ENCODE measurements around the gene GPT2. TPM values are rescaled to one million over a fixed set of nuclear protein-coding genes. Genes with fewer than 3 reads are reported as not detected.
A peak's percentile ranks its signal among the peaks of the same experiment; 100 is the strongest.

GPT2 gene
- total RNA-seq (2014; rRNA removed) (19.4 and 22.0 TPM in 2 replicates), Bru-seq, nascent RNA (percentile 69 among the genes with signal in this experiment), BruChase-seq, experiment 1, labeled RNA remaining after a 6-hour chase (percentile 74 among the genes with signal in this experiment), BruChase-seq, experiment 2, labeled RNA remaining after a 2-hour chase (percentile 79 among the genes with signal in this experiment)
- long read RNA-seq, transcript GPT2-205 (3 exons, 3,205 nt) = minor isoform, 6 of 202 reads
- long read RNA-seq, transcript GPT2-201 (12 exons, 3,984 nt) = major isoform, 115 of 202 reads
- long read RNA-seq, partial matches to known transcripts = 62 of 202 reads
- long read RNA-seq, other reads (novel, unspliced or antisense) = 18 of 202 reads

GRCh38 chr16:46883690-46884512, at the start of gene GPT2:
Gene GPT2, plus strand, starts transcription at chr16:46884362. Its CDS starts 354 bp downstream, at chr16:46884716.
- peak; percentile 97 for ATAC-seq
- Histone ChIP-seq H3K36me3 (ENCODE audit: low read depth, low read length) (no peaks in the 10 kb centered on the region), H2AFZ (ENCODE audit: low read length) (peak within 1 kb of the TSS; percentile 88), H3K4me2 (ENCODE audit: low read length) (peak within 1 kb of the TSS; percentile 99), H3F3A (ENCODE audit: low read length, unreplicated experiment) (no peaks in the 10 kb centered on the region), H3K9ac (ENCODE audit: low read length) (peak within 1 kb of the TSS; percentile 70), H3K9me2 (replicated peaks; ENCODE audit: low read length) (no peaks in the 10 kb centered on the region), H3K79me2 (ENCODE audit: low read length) (peaks cover 25% of the 10 kb centered on the region), H3K27me3 (ENCODE audit: low read length) (no peaks in the 10 kb centered on the region), H3K27ac (ENCODE audit: low read length) (no peak within 1 kb of the TSS), H3K4me3 (ENCODE audit: low read length) (peak within 1 kb of the TSS; percentile 89), H3K4me1 (ENCODE audit: insufficient read depth, low read length) (peaks cover 16% of the 10 kb centered on the region), H3K9me3 (ENCODE audit: low read length) (no peaks in the 10 kb centered on the region), H4K20me1 (ENCODE audit: low read length) (no peaks in the 10 kb centered on the region)
- no TSS peak for BruUV-seq (replicated peaks)
- ChIA-PET POLR2A (ENCODE audit: unreplicated experiment) (no interaction called here), CTCF (interaction anchor here (0.5 to 0.9 kb wide), 4 partner anchors 25 to 1453 kb away, joined by 3 to 13 read pairs (median 3); no protein-coding TSS in a partner anchor)
- no peak for TF ChIP-seq EZH2phosphoT487 (IDR thresholded peaks at IDR 0.05; ENCODE audit: borderline replicate concordance, low read length)
- TF ChIP-seq EZH2 (IDR thresholded peaks at IDR 0.05; ENCODE audit: low read length, unreplicated experiment) = no peak
- no peak for TF ChIP-seq CTCF (conservative IDR thresholded peaks at IDR 0.05; ENCODE audit: low read depth, low read length)
- intact Hi-C loops (cut with micrococcal nuclease) = no loop called here
- peak; percentile 95 for DNase-seq

- Histone ChIP-seq H3K9ac (ENCODE audit: low read length) (no peak overlapping the region), H3K27ac (ENCODE audit: low read length) (no peak overlapping the region), H3K4me3 (ENCODE audit: low read length) (no peak overlapping the region), H3K27me3 (ENCODE audit: low read length) (no peaks in the 10 kb centered on the region), H3K36me3 (ENCODE audit: low read depth, low read length) (no peaks in the 10 kb centered on the region), H3F3A (ENCODE audit: low read length, unreplicated experiment) (no peaks in the 10 kb centered on the region), H3K9me2 (replicated peaks; ENCODE audit: low read length) (no peaks in the 10 kb centered on the region), H3K9me3 (ENCODE audit: low read length) (no peaks in the 10 kb centered on the region), H2AFZ (ENCODE audit: low read length) (no peak overlapping the region), H4K20me1 (ENCODE audit: low read length) (no peaks in the 10 kb centered on the region), H3K4me2 (ENCODE audit: low read length) (no peak overlapping the region), H3K79me2 (ENCODE audit: low read length) (no peaks in the 10 kb centered on the region), H3K4me1 (ENCODE audit: insufficient read depth, low read length) (no peaks in the 10 kb centered on the region)
- ChIA-PET POLR2A (ENCODE audit: unreplicated experiment) (no interaction called here), CTCF (no interaction called here)
- ATAC-seq = peak; percentile 24; the same call in 1 of the 2 replicates
- no TSS peak for BruUV-seq (replicated peaks)
- TF ChIP-seq CTCF (conservative IDR thresholded peaks at IDR 0.05; ENCODE audit: low read depth, low read length) (no peak), EZH2phosphoT487 (IDR thresholded peaks at IDR 0.05; ENCODE audit: borderline replicate concordance, low read length) (no peak)
- intact Hi-C loops (cut with micrococcal nuclease) = no loop called here
- DNase-seq = peak; percentile 28
Observed at GRCh38 chr16:46836534-46837530, 47.3 kb upstream of the GPT2 start.

Data from PC-3 (cell line).